CD4-positive, alpha-beta T cell treated with Interleukin-6 for 4 hours (primary cell): ENCODE data around the gene GPC3.
"Not testable (repeated sequence)": the region's sequence is repeated elsewhere in the genome, so short reads cannot be mapped to it uniquely, and the experiment has no call there.

Experiments
- DNase-seq: peaks from one replicate; pipeline ENCODE4 v3.0.0-alpha.2; 2020; ENCODE audit warnings: mixed read lengths

The GPC3 gene

DNA sequence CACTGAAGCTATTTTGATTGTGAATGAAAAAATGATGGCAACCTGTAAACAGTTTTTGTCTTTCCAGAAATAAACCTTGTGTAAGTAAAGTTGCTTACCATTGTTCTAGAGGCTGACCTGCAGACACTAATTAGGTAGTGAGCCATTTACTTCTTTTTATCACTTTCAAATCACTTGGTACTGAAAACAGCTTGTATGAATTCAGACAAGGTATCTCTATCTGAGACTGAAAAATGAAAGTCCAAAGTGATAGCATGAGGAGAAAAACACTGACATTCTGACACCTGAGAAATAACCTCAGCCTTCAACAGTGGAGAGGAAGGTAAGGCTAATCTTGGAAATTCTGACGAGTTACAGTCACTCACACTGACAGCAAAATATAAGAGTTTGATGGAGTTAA lies 238.8 kb downstream of the GPC3 start:
- no peak for DNase-seq

DNA sequence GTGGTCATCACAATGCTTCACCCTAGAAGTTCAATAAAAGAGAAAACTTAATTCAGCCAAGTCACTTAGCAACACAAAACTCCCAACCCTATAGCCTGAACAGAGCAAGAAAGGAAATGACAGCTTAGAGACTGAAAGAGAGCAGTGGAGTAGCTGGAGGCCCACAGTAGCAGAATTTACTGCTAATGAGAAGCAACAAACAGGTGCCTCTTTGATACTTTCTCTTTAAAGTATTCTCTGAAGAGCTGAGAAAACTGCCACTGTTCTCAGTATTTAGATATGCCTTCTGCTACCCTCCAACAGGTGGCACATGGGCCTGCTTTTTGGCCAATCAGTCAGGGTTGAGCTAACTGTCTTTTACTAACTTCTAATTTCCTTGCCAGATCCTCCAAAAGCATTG lies 240.0 kb downstream of the GPC3 start:
- DNase-seq: peak; percentile 39

DNA sequence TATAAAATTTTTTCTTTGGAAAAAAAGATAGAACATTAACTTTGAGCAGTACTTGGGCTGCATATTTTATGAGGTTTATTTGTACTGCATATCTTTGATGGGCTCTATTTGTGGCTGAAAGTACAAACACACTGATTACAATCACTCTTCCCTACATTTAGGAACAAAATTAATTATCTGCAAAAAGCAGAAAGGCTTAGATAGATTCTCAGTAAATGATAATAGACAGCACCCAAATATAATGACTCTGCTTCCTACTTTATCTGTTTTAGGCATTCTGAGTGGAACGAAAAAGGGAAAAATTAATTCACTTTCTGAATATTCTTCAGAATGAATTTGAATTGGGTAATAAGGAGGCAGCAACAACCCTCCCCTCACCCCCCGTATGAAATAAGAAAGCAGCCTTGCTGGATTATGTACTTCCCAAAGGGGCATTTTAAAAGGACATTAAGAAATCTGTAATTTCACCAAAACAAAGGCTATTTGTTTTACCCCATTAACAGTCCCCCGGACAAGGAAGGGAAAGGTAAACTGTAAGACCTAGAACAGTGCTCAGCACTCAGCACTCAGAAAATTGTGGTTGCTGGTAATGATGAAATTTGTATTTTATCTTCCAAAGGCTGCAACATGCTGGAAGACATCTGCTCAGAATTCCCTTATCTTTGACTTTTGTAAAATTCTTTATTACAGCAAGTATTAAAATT lies 242.6 kb downstream of the GPC3 start:
- DNase-seq: no peak

DNA sequence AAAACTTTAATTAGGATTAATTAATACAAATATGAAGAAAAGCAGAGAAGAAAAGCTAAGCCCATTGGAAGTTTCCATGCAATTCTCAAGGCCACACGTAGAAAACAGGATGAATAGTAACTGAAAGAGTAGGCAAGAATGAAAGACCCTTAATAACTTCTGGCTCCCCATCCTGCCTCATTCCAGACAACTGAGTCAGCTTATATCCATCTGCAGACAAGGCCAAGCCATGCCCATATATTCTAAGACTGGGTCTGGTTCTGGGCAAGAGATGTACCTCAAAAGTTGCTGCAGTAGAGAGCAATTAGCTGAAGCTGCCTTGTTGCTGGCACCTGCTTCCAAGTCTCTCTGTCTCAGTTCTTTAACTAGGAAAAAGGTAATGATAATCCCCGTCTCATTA lies 244.1 kb downstream of the GPC3 start:
- DNase-seq: no peak

DNA sequence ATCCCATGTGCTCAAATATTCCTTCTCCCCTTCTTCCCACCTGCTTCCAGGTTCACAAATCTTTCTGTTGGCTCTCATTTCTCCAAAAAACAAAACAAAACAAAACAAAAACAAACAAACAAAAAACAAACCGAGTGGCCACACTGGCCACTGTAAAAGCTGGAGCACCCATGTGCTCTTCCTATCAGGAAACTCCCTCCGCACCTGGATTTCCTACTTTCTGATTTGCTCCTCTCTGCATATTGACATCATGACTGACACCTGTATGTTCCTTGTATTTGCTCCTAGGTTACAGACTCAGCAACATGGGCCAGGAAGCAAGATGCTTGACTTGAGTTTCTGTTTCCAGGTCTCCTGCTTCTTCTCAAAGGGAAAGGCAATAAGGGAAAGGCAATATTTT lies 258.8 kb downstream of the GPC3 start:
- DNase-seq: no peak

DNA sequence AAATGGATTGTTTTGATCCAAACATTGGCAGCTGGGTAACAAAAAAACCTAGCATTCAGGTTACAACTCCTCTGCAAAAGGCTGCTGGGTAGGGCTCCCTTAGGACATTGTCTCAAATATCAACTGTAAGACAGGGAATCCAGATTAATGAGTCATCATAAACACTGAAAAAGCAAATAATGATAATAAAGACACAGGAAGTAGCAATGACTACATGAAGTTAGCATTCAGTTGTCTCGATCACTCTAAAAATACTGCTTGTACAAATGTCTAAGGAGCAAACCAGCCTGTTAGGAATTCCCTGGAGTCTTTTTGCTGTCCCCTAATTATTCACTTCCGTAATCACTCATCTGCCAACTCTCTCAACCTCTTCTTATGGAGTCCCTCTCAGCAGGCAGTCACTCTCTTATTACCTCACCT lies 259.2 kb downstream of the GPC3 start:
- no peak for DNase-seq

DNA sequence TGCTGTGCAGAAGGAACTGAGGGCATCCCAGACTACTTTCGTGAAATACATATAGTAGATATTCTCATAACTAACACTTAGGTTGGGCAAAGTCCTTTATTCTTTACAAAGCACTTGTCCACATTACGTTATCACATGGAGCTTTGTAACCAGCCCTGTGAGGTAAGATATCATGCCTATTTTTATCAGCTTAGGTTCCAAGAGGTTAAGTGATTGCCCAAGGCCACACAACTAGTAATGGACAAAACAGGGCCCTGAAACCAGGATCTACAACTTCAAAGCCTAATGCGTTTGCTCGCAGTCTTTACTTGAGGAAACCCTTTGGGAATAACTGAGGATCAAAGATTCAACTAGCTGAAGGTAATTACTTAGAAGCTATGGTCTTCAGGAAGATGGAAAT lies 261.5 kb downstream of the GPC3 start:
- DNase-seq: no peak

DNA sequence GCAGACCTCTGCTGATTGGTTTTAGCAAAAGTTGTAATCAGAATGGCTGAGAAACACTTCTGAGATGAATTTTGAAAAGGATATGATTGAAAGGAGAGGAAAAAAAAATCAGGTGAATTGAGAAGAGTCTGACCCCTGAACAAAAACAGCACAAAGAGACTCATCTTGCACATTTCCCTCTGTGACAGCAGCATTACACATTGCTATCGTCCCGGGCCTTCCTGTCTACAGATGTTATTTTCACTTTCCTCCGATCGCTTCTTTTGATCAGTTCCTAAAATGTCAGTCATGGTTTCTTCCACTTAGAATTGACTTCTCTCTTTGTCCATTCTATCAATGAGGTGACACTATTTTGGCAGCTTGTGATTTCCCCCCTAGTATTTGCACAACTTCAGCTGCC lies 262.6 kb downstream of the GPC3 start:
- DNase-seq: no peak

DNA sequence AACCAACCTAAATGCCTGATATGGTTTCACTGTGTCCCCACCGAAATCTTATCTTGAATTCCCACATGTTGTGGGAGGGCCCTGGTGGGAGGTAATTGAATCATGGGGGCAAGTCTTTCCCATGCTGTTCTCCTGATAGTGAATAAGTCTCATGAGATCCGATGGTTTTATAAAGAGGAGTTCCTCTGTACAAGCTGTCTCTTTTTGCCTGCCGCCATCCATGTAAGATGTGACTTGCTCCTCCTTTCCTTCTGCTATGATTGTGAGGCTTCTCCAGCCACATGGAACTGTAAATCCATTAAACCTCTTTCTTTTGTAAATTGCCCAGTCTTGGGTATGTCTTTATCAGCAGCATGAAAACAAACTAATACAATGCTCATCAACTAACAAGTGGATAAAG lies 265.1 kb downstream of the GPC3 start:
- not testable (repeated sequence) for DNase-seq

DNA sequence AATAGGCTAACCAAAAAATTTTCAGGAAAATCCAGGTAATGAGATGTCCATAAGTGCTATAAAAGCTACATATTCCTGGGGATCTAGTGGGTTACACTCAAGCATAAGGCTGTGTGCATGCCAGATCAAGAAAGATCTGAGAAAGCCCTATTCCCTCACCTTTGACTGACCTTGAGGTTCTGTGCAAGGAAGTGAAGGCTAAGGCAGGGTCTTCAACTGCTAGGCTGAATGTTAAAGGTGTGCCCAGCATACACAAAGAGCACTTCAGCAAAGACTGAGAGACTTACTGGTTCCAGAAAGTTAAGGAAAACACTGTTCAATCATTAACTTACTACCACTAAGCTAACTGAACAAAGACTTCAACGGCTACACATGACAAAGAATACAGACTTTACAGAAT lies 269.7 kb downstream of the GPC3 start:
- no peak for DNase-seq

DNA sequence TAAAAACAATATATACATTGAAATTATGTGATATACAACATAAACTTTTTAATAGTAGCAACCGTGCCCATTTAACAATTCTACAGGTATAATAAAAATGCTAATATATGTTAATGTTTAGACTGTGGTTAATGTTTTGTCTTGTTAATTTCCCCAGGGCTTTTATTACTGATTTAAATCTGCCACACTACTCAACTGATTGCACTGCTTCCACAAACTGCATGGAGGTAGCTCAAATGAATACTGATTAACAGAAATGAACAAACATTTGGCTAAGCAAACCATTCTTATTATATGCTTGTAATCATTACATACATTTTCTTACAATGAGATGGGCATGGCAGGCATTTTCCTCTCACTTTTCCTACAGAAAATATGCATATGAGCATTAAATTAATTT lies 275.9 kb downstream of the GPC3 start:
- no peak for DNase-seq

DNA sequence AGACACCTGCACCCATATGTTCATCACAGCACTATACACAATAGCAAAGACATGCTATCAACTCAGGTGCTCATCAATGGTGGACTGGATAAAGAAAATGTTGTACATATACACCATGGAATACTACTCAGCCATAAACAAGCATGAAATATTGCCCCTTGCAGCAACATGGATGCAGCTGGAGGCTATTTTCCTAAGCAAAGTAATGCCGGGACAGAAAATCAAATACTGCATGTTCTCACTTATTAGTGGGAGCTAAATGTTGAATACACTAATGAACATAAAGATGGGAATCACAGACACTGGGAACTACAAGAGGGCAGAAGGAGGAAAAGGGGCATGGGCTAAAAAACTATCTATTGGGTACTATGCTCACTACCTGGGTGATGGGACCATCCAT lies 278.5 kb downstream of the GPC3 start:
- DNase-seq: no peak

DNA sequence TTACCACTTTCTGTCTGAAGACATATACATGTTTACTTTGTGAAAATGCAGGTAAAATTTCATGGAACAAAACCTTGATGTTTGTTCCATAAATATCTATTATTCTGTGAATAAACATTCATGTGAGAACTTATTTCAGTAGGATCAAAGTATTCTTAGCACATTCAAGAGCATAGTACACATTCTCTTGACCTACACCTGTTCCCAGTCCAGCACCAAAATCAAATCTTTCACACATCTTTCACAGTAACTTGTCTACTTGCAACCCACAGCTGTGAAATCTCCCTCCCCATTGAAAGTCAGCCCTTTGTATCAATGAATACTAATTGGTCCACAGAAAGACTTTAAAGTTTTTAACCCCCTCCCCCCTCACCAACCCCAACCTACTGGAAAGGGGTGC lies 283.2 kb downstream of the GPC3 start:
- DNase-seq: no peak

DNA sequence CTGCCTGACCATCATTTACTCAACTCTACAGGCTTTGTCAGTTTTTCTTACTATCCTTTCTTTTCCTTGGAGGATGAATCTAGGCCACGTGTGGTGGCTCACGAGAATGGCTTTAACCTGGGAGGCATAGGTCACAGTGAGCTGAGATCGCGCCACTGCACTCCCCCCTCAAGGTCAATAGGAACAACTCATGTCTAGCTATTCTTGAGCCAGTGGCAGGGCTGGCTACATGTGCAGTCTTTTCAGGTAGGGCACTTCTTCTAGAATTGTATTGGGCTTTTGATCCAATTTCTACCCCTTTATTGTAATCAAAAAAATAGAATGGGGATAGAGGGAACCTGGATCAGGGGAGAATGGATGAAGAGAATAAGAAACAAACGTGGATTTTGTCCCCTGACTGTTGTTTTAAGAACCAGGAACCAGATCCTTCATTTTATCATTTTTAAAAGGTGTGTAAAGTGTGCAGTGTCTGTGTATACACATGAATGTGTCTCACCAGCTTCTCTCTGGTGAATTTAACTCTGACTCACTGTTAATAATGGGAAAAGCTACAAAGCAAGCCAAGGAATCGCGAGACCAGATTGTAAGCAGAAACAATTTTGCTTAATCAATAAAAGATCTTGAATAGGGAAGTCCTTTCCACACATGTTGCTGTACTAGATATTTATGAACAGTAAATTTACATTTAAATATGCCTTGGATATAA lies 286.2 kb downstream of the GPC3 start:
- no peak for DNase-seq

DNA sequence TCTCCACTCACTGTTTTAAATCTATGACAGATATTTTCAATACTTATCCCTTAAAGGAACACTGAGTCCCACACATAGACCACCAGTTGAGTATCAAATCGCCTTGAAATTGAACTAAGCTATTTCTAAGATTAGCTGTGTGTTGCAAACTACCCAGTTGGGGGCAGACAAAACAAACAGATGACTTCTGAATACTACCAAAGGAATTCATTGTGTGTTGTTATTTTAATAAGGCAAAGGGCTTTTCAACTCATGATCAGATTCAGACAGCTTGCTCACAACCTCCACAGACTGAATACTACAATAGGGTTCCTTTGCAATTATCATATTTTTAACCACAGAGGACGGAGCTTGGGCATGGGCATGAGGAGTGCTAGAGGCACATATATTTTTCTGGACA lies 287.1 kb downstream of the GPC3 start:
- DNase-seq: no peak

DNA sequence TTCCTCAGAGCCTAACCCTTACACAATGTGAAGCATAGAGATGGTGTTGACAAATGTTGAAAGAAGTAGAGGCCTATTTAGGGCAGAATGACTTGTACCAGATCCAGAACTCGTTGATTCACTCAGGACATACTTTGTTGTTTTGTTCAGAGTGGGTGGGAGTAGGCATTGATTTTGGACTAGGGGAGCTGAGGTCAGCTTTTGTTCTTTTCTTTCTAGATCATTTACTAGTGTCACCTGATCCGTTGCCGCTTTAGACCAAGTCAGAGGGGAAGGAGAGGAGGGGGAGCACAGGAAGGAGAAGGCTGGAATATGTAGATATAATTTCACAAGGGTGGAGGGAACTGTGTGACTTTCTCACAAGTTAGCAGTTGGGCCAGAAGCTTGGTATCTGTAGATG lies 287.7 kb downstream of the GPC3 start:
- DNase-seq: no peak

DNA sequence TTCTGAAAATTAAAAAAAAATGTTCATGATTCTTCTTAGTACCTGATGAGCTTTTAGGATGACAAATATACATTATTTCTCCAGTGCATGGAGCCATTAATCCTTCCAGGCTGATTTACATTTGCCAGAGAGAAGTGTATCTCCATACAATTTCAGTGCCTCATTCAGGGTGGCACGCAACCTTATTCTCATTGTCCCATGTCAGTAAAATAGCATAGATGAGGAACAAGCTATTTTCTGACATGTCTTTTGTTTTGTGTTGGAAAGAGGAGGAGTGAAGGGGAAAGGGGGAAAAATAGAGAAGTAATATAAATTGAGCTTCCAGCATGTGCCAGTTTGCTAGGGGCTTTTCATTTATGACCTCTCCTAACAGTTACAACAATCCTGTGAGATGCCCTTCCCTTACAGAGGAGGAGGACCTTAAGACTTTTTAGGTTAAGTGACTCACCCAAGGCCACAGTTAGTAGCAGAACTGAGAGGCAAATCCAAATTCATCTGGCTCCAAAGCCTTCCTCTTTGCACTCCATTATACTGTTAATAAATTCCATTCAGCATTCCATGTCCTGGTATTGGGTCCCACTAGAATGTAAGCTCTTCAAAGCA lies 295.3 kb downstream of the GPC3 start:
- no peak for DNase-seq

DNA sequence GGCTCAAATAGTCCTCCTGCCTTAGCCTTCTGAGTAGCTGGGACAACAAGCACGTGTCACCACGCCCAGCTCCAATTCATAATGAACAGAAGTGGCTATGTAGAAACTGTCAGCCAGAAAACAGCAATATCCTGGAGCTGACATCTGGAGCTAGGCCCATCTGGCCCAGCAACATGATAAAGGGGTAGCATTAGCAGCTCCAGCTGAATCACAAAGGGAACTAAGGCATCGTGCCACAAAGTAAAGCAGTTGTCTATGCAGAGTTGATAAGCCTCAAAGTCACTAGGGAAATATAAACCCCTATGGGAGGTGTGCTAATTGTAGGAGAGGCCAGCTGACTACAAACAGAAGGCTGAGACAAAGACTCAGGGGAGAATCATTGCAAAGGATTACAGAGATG lies 299.6 kb downstream of the GPC3 start:
- no peak for DNase-seq

DNA sequence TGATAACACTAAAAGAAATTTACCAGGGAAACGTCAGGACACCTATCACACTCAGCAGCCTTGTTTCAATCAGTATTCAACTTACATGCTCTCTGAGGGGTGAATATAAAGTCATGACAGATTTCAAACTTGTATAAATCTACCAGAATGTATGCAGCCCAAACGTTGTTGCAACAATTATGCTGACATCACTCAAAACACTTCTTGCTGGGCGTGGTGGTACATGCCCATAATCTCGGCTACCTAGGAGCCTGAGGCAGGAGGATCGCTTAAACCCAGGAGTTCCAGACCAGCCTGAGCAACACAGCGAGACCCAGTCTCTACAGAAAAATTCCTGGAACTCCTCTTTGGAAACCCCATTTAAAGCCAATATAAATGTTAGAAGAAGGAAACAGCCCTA lies 303.5 kb downstream of the GPC3 start:
- DNase-seq: no peak

DNA sequence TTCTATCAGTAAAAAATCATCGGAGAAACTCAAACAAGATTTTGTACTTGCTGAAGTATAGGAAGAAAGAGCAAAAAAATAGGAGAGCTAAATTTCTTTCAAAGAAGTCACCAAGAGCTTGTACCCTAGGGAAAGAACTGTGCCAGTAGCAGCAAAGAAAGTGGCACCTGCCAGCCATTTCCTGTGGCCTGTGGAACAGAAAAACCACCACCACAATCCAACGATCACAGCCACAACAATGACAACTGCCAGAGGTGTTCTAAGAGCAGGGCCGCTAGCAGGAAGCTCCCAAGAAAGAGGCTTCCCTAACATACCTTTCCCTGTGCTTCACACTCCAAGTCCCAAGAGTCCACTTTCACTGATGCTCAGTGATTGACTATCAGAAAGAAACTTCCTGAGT lies 304.0 kb downstream of the GPC3 start:
- no peak for DNase-seq

DNA sequence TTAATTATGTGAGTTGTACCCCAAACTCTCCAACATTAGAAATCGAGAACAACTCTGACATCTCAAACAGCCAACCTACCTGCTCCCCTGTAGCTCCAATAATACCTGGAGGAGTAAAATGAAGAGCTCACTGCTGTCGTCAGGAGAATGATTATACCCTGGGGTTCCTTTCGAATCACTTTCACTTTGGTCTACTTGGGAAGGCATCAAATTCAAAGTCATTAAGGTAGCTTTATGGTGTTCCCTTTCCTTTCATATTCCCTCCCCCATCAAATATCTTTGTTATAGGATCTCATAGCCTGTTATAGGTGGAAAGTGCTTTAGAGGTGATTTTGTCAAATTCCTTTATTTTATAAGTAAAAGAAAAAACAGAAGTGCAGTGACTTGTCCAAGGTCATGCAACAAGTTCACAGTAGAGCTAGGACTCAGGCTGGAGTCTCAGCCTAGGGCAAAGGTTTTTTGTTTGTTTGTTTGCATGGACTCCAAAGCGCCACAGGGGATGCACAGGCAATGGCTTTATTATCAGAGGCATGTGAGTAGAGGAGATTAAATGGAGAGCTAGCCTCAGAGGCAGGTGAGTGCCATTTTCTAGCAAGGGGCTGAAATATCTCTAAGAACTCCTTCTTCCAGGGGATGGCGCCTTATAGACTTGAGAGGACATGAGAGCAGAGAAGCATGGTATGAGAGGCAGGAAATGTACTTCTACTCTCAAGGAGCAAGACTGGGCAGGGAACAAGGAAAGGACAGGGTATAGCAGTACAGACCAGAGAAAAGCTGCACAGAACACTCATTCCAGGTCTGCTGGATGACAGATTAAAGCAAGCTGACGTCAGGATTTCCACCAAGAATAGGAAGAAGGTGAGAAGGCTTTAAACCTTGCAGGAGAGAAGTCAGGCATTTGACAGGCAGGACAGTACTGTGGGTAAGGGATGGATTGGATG lies 308.0 kb downstream of the GPC3 start:
- DNase-seq: no peak

DNA sequence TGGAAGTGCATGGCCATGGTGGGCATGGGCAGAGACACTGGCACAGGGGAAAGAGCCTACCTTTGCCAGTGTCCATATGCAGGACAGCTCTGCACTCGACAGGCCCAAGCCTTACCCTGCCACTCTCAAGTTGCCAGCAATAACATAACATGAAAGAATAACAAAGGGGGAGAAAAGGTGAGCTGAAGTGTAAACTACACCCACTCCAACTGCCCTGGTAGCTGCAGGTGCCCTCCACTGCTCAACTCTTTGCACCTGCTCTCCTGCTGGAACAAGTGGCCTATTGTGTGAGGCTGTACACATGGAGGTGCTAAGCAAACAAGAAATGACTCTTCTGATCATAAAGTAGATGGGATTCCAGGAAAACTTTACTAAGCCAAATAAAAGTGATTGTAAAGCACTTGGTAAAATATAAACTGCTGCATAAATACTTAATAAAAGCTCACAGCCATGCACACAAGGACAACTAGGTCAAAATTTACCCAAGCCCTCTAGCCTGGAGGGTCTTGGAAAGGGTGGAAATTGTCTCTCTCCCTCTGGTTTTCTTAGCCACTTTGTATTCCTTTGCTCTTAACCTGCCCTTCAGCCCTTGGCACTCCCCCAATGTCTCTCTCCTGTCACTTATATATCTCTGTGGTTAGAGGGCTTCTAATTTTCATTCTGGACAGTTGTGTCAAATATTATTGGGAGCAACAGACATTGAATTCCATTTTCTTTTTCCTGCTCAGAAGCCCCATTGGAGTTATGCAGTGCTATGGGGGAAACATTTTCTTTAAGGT lies 308.9 kb downstream of the GPC3 start:
- no peak for DNase-seq
